ENCODE measurements around the gene CRACDL.
"Not testable (repeated sequence)": the region's sequence is repeated elsewhere in the genome, so short reads cannot be mapped to it uniquely, and the experiment has no call there.

Gene CRACDL

GRCh38 chr2:98761909-98762308, 174.1 kb downstream of the CRACDL start:
- Histone ChIP-seq H3K27ac (ENCODE audit: low read length) (no peak overlapping the region), H3K9ac (ENCODE audit: low read depth, low read length) (no peak overlapping the region), H3K4me1 (ENCODE audit: insufficient read depth, low read length) (no peaks in the 10 kb centered on the region)

DNA sequence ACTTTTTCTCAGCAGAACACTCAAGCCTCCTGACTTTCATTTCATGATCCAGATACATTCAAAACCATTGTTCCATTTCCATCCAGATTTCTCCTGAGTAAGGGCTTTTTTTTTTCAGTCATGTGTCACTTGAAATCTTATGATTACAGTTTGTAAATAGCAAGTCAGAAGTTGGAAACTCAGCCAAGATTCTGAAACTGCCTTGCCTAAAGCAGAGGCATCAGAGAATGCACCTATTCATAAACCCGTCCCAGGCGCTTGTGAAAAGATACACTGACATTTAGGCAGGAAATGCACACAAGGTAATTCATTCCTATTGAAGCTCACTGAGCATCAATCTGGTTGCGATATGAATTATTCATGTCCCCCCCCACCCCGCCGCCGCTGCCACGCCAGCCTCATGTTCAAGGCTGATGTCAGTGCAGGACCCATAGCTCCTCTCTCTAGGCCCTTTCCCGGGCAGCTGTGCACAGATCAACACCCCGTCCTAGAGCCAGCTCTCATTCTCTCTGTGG, 174.7 kb downstream of the CRACDL start:
- Histone ChIP-seq H3K4me3 (ENCODE audit: low read length) (no peak overlapping the region), H3K27ac (ENCODE audit: low read length) (no peak overlapping the region), H3K36me3 (ENCODE audit: insufficient read depth, low read depth, low read length) (no peaks in the 10 kb centered on the region), H3K9me3 (ENCODE audit: insufficient read depth, low read depth, low read length) (no peaks in the 10 kb centered on the region), H3K27me3 (ENCODE audit: insufficient read depth, low read length) (no peaks in the 10 kb centered on the region), H3K4me1 (ENCODE audit: insufficient read depth, low read length) (no peaks in the 10 kb centered on the region), H3K9ac (ENCODE audit: low read depth, low read length) (no peak overlapping the region)

More at GRCh38 chr2:98761909-98762308, 174.1 kb downstream of the CRACDL start:
- Histone ChIP-seq H3K36me3 (ENCODE audit: insufficient read depth, low read depth, low read length) (no peaks in the 10 kb centered on the region), H3K4me3 (ENCODE audit: low read length) (no peak overlapping the region), H3K9me3 (ENCODE audit: insufficient read depth, low read depth, low read length) (no peaks in the 10 kb centered on the region), H3K27me3 (ENCODE audit: insufficient read depth, low read length) (no peaks in the 10 kb centered on the region)

DNA sequence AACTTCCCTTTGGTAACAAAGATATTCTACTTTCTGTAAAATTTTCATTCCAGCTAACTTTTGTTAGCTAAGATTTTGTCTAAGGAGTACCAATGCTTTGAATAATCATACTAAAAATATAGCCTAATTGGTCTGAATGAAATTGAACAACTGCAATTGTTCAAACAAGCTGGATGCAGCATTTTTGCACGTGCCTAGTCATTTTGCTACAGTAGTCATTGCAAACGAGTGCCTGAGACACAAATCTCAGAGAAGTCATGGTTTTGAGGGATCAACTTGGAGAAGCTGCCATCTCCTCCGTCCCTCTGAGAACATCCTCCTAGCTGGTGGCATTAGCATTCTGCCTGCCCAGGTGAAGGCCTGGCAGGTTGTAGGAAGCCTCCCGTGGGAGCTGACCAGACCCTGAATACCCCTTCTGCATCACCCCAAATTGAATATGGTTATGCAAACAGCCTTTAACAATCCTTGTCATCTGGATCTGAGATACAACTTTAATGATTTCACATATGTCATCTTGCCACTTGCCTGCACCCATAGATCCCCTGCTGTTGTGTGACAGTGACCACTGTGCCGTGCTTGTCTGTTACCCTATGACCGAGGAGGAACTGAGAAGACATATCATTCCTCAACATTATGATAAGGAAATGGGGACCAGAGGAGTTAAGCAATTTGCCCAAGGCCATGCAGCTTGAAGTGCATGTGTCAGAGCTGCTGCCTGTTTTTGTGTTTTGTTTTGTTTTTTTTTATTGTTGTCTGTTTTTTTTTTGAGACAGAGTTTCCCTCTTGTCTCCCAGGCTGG, 176.0 kb downstream of the CRACDL start:
- H3K27ac ChIP-seq (ENCODE audit: low read length): no peak overlapping the region
- no peak overlapping the region for H3K4me3 ChIP-seq (ENCODE audit: low read length)
- no peaks in the 10 kb centered on the region for H3K36me3 ChIP-seq (ENCODE audit: insufficient read depth, low read depth, low read length)
- no peaks in the 10 kb centered on the region for H3K4me1 ChIP-seq (ENCODE audit: insufficient read depth, low read length)
- no peaks in the 10 kb centered on the region for H3K9me3 ChIP-seq (ENCODE audit: insufficient read depth, low read depth, low read length)
- no peaks in the 10 kb centered on the region for H3K27me3 ChIP-seq (ENCODE audit: insufficient read depth, low read length)
- H3K9ac ChIP-seq (ENCODE audit: low read depth, low read length): no peak overlapping the region

GRCh38 chr2:98759338-98759737, 176.7 kb downstream of the CRACDL start:
- H3K27me3 ChIP-seq (ENCODE audit: insufficient read depth, low read length): no peaks in the 10 kb centered on the region
- no peaks in the 10 kb centered on the region for H3K4me1 ChIP-seq (ENCODE audit: insufficient read depth, low read length)
- no peaks in the 10 kb centered on the region for H3K9me3 ChIP-seq (ENCODE audit: insufficient read depth, low read depth, low read length)
- no peak overlapping the region for H3K27ac ChIP-seq (ENCODE audit: low read length)
- no peak overlapping the region for H3K4me3 ChIP-seq (ENCODE audit: low read length)
- H3K36me3 ChIP-seq (ENCODE audit: insufficient read depth, low read depth, low read length): no peaks in the 10 kb centered on the region
- no peak overlapping the region for H3K9ac ChIP-seq (ENCODE audit: low read depth, low read length)

GRCh38 chr2:98757904-98758421, 178.1 kb downstream of the CRACDL start:
- no peak overlapping the region for H3K27ac ChIP-seq (ENCODE audit: low read length)

DNA sequence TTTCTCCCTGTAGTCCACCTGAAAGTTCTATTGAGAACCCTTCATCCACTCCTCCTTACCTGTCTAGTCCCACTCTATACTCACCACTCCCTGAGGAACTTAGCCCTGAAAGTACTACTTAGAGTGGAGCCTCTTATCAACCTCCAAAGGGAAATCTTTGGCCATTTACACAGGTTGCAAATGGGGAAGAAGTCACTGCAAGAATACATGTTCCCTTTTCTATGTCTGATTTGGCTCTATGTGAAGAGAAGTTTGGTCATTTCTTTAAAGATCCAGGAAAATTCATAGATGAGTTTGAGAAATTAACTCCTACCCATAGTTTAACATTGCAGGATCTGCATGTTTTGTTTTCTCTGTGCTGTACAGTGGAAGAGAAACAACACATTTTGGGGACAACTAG, 182.2 kb downstream of the CRACDL start:
- Histone ChIP-seq H3K4me1 (ENCODE audit: insufficient read depth, low read length) (no peaks in the 10 kb centered on the region), H3K27ac (ENCODE audit: low read length) (no peak overlapping the region), H3K36me3 (ENCODE audit: insufficient read depth, low read depth, low read length) (no peaks in the 10 kb centered on the region), H3K9me3 (ENCODE audit: insufficient read depth, low read depth, low read length) (no peaks in the 10 kb centered on the region), H3K4me3 (ENCODE audit: low read length) (no peak overlapping the region), H3K27me3 (ENCODE audit: insufficient read depth, low read length) (no peaks in the 10 kb centered on the region), H3K9ac (ENCODE audit: low read depth, low read length) (no peak overlapping the region)

More at GRCh38 chr2:98757904-98758421, 178.1 kb downstream of the CRACDL start:
- Histone ChIP-seq H3K9me3 (ENCODE audit: insufficient read depth, low read depth, low read length) (no peaks in the 10 kb centered on the region), H3K4me3 (ENCODE audit: low read length) (no peak overlapping the region), H3K27me3 (ENCODE audit: insufficient read depth, low read length) (no peaks in the 10 kb centered on the region), H3K9ac (ENCODE audit: low read depth, low read length) (no peak overlapping the region), H3K4me1 (ENCODE audit: insufficient read depth, low read length) (no peaks in the 10 kb centered on the region), H3K36me3 (ENCODE audit: insufficient read depth, low read depth, low read length) (no peaks in the 10 kb centered on the region)

- H3K9ac ChIP-seq (ENCODE audit: low read depth, low read length); H3K9me3 ChIP-seq (ENCODE audit: insufficient read depth, low read depth, low read length); H3K27ac ChIP-seq (ENCODE audit: low read length); H3K27me3 ChIP-seq (ENCODE audit: insufficient read depth, low read length); H3K4me3 ChIP-seq (ENCODE audit: low read length); H3K4me1 ChIP-seq (ENCODE audit: insufficient read depth, low read length); H3K36me3 ChIP-seq (ENCODE audit: insufficient read depth, low read depth, low read length): not testable (repeated sequence)
Observed at GRCh38 chr2:98752711-98753110, 183.3 kb downstream of the CRACDL start.

DNA sequence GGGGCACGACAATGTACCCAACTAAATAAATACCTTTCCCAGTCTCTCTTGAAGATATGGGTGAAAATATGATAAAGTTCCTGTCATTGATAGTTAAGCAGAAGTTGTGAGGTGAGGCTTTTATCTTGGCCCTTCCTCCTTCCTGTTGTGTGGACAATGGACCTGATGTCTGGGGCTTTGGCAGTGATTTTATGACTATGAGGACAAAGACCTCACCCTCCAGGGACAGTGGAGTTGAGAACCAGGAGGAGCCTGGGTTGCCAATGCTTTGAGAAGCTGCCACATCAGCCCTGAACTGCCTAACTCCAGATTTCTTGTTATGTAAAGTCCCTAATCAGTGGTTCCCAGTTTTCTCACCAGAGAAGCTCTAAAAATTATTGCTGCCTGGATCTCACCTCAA, 184.3 kb downstream of the CRACDL start:
- H3K4me3 ChIP-seq (ENCODE audit: low read length): no peak overlapping the region
- H3K36me3 ChIP-seq (ENCODE audit: insufficient read depth, low read depth, low read length): no peaks in the 10 kb centered on the region
- peaks cover 8% of the 10 kb centered on the region; the same call in 1 of the 2 replicates for H3K4me1 ChIP-seq (ENCODE audit: insufficient read depth, low read length)
- H3K27me3 ChIP-seq (ENCODE audit: insufficient read depth, low read length): no peaks in the 10 kb centered on the region
- no peak overlapping the region for H3K27ac ChIP-seq (ENCODE audit: low read length)
- H3K9ac ChIP-seq (ENCODE audit: low read depth, low read length): no peak overlapping the region
- H3K9me3 ChIP-seq (ENCODE audit: insufficient read depth, low read depth, low read length): no peaks in the 10 kb centered on the region

- no peaks in the 10 kb centered on the region for H3K36me3 ChIP-seq (ENCODE audit: insufficient read depth, low read depth, low read length)
- H3K9ac ChIP-seq (ENCODE audit: low read depth, low read length): no peak overlapping the region
- H3K27me3 ChIP-seq (ENCODE audit: insufficient read depth, low read length): no peaks in the 10 kb centered on the region
- no peak overlapping the region for H3K27ac ChIP-seq (ENCODE audit: low read length)
- H3K4me3 ChIP-seq (ENCODE audit: low read length): no peak overlapping the region
- H3K9me3 ChIP-seq (ENCODE audit: insufficient read depth, low read depth, low read length): no peaks in the 10 kb centered on the region
- peaks cover 8% of the 10 kb centered on the region; the same call in 1 of the 2 replicates for H3K4me1 ChIP-seq (ENCODE audit: insufficient read depth, low read length)
Observed at GRCh38 chr2:98750593-98751282, 185.3 kb downstream of the CRACDL start.

- Histone ChIP-seq H3K36me3 (ENCODE audit: insufficient read depth, low read depth, low read length) (no peaks in the 10 kb centered on the region), H3K4me1 (ENCODE audit: insufficient read depth, low read length) (peaks cover 8% of the 10 kb centered on the region; the same call in 1 of the 2 replicates), H3K27me3 (ENCODE audit: insufficient read depth, low read length) (no peaks in the 10 kb centered on the region), H3K4me3 (ENCODE audit: low read length) (no peak overlapping the region), H3K9ac (ENCODE audit: low read depth, low read length) (no peak overlapping the region), H3K9me3 (ENCODE audit: insufficient read depth, low read depth, low read length) (no peaks in the 10 kb centered on the region), H3K27ac (ENCODE audit: low read length) (no peak overlapping the region)
Observed at GRCh38 chr2:98749066-98749450, 187.0 kb downstream of the CRACDL start.

DNA sequence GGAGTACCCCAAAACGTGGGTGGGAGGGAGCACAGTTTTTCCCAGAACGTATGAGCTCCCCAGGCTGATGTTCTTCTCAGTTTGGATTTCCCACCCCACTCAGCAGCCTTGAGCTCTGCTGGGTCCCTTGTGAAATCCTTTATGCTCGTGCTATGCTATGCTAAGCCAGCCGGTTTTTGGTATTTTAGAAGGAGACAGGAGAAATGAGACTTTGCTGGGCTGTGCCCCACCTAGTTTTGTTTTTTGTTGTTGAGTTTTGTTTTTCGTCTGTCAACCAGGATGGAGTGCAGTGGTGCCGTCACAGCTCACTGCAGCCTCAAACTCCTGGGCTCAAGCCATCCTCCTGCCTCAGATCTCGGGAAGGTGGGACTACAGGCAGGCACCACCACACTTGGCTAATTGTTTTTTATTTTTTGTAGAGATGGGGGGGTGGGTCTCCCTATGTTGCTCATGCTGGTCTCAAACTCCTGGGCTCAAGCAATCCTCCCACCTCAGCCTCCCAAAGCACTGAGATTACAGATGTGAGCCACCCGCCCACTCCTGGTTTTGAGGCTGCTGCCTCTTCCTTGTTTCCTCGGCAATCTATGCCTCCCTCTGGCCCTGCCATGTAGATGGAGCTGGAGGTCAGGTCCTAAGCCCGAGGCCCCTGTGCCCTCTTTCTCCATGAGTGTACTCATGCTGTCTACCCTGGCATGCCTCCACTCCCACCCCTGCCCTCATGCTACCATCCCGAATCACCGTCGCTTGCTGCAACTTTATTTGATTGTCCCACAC, 187.5 kb downstream of the CRACDL start:
- Histone ChIP-seq H3K36me3 (ENCODE audit: insufficient read depth, low read depth, low read length) (no peaks in the 10 kb centered on the region), H3K27me3 (ENCODE audit: insufficient read depth, low read length) (no peaks in the 10 kb centered on the region), H3K4me3 (ENCODE audit: low read length) (no peak overlapping the region), H3K4me1 (ENCODE audit: insufficient read depth, low read length) (peaks cover 8% of the 10 kb centered on the region; the same call in 1 of the 2 replicates), H3K9me3 (ENCODE audit: insufficient read depth, low read depth, low read length) (no peaks in the 10 kb centered on the region), H3K9ac (ENCODE audit: low read depth, low read length) (no peak overlapping the region), H3K27ac (ENCODE audit: low read length) (no peak overlapping the region)

All from iPS-20b (cell line).